ENCODE data around the gene ZDHHC20.

The ZDHHC20 gene

DNA sequence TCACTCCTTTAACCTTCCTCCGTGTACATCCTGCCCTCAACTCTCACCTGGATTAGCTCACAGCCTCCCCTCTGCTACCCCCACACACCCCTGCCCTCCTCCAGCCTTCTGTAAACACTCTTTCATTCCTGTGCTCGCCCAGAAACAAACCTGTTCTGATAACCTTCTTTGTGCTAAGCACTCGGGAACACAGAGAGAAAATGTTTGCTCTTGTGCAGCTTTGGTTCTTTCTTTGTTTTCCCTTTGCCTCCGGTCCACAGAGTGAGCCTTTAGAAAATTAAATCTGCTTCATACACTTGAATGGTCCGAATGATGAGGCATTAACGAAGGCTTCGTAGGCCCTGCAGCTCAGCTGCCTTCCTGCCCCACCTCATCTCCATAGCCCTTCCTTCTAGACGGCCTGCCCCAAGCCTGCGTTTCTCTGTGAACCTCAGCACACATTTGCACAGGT is 6.6 kb upstream of the ZDHHC20 start:
- Histone ChIP-seq H3K9ac (ENCODE audit: low read length) (no peak overlapping the region), H3K9me3 (ENCODE audit: control insufficient read depth, low read depth, low read length) (no peaks in the 10 kb centered on the region), H3K4me3 (ENCODE audit: low read length) (no peak overlapping the region)

DNA sequence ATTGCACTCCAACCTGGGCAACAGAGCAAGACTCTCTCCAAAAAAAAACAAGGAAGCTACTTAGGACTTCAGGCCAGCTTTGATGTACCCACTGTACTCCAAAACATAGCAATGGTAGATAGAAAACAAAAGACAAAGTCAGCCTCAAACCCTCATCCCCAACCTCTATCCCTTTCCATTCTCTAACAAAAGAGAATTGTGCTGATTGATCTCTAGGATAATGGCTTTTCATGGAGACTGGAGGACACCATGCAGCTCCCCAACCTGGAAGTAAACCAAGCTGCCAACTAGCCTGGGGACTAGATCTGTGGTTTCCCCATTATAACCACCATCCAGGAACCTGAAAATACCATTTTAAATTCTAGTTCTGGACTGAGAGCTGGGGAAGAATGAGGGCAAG is 4.3 kb upstream of the ZDHHC20 start:
- peaks cover 5% of the 10 kb centered on the region for H3K4me1 ChIP-seq (ENCODE audit: control insufficient read depth, low read depth, low read length)
- no peaks in the 10 kb centered on the region for H3K36me3 ChIP-seq (ENCODE audit: control insufficient read depth, low read depth, low read length)
- H3K27me3 ChIP-seq (ENCODE audit: control insufficient read depth, insufficient read depth, low read length) = no peaks in the 10 kb centered on the region
- H3K9ac ChIP-seq (ENCODE audit: low read length) = no peak overlapping the region
- H3K9me3 ChIP-seq (ENCODE audit: control insufficient read depth, low read depth, low read length) = no peaks in the 10 kb centered on the region
- H3K27ac ChIP-seq (ENCODE audit: low read length) = no peak overlapping the region
- H3K4me3 ChIP-seq (ENCODE audit: low read length) = no peak overlapping the region

More for the DNA sequence above, 6.6 kb upstream of the ZDHHC20 start:
- no peaks in the 10 kb centered on the region for H3K36me3 ChIP-seq (ENCODE audit: control insufficient read depth, low read depth, low read length)
- H3K4me1 ChIP-seq (ENCODE audit: control insufficient read depth, low read depth, low read length) = peaks cover 5% of the 10 kb centered on the region
- H3K27me3 ChIP-seq (ENCODE audit: control insufficient read depth, insufficient read depth, low read length) = no peaks in the 10 kb centered on the region
- peak overlapping the region; percentile 9 for H3K27ac ChIP-seq (ENCODE audit: low read length)

DNA sequence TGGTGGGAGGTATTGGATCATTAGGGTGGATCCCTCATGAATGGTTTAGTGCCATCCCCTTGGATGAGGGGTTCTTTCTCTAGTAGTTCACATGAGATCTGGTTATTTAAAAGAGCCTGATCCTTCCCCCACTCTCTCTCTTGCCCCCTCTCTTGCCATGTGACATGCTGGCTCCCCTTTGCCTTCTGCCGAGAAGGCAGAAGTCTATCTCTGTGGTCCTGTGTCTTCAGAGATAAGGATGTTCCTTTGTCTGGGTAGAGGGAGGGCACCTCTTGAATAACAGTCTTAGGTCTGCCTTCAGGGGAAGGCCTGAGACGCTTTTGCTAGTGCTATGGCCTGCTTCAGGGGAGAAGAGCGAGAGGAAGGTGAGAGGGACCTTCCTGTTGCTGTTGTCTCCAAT is 2.0 kb upstream of the ZDHHC20 start:
- H3K9me3 ChIP-seq (ENCODE audit: control insufficient read depth, low read depth, low read length) = no peaks in the 10 kb centered on the region
- peaks cover 17% of the 10 kb centered on the region for H3K4me1 ChIP-seq (ENCODE audit: control insufficient read depth, low read depth, low read length)
- H3K36me3 ChIP-seq (ENCODE audit: control insufficient read depth, low read depth, low read length) = no peaks in the 10 kb centered on the region
- no peak overlapping the region for H3K9ac ChIP-seq (ENCODE audit: low read length)
- no peak overlapping the region for H3K4me3 ChIP-seq (ENCODE audit: low read length)
- H3K27me3 ChIP-seq (ENCODE audit: control insufficient read depth, insufficient read depth, low read length) = no peaks in the 10 kb centered on the region
- no peak overlapping the region for H3K27ac ChIP-seq (ENCODE audit: low read length)

DNA sequence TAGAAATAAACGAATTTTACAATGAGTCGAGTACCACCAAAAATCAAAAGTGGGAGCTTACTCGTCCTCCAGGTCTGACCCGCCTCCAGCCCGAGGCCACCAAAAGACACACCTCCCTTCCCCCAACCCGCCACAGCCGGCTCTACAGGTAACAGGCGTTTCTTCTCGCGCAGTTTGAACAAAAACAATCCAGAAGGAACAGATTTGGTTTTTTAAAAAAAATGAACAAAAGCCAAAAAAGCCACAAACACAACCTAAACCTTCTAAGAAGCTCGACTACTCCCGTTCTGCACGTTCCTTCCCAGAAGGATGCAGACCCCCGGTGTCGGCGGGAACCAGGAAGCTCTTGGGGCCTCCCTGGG is 671 bp downstream of the ZDHHC20 start:
- Histone ChIP-seq H3K9ac (ENCODE audit: low read length) (peak overlapping the region; percentile 94), H3K27me3 (ENCODE audit: control insufficient read depth, insufficient read depth, low read length) (no peaks in the 10 kb centered on the region), H3K4me1 (ENCODE audit: control insufficient read depth, low read depth, low read length) (peaks cover 12% of the 10 kb centered on the region), H3K36me3 (ENCODE audit: control insufficient read depth, low read depth, low read length) (no peaks in the 10 kb centered on the region), H3K27ac (ENCODE audit: low read length) (peak overlapping the region; percentile 73), H3K9me3 (ENCODE audit: control insufficient read depth, low read depth, low read length) (no peaks in the 10 kb centered on the region), H3K4me3 (ENCODE audit: low read length) (peak overlapping the region; percentile 98)

DNA sequence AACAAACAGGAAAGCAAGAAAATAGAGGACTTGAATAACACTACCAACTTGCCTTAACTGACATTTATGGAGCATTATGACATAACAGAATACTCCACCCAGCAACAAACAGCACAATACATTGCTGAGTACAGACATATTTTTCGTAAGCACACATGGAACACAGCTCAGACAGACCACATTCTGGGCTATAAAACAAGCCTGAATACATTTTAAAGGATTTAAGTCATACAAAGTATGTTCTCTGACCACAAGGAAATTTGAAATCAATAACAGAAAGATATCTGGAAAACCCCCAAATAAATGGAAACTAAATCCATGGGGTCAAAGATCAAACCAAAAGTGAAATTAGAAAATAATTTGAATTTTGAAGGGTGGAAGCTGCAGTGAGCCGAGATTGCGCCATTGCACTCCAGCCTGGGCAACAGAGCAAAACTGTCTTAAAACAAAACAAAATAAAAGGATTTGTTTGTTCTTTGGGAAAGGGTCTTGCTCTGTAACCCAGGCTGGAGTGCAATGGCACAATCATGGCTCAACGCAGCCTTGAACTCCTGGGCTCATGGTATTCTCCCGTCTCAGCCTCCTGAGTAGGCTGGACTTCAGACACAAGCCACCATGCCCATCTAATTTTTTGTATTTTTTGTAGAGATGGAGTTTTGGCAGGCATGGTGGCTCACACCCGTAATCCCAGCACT is 5.6 kb downstream of the ZDHHC20 start:
- H3K27ac ChIP-seq (ENCODE audit: low read length) = no peak overlapping the region
- H3K9me3 ChIP-seq (ENCODE audit: control insufficient read depth, low read depth, low read length) = no peaks in the 10 kb centered on the region
- no peaks in the 10 kb centered on the region for H3K27me3 ChIP-seq (ENCODE audit: control insufficient read depth, insufficient read depth, low read length)
- H3K4me1 ChIP-seq (ENCODE audit: control insufficient read depth, low read depth, low read length) = peaks cover 12% of the 10 kb centered on the region
- H3K36me3 ChIP-seq (ENCODE audit: control insufficient read depth, low read depth, low read length) = no peaks in the 10 kb centered on the region
- no peak overlapping the region for H3K4me3 ChIP-seq (ENCODE audit: low read length)
- no peak overlapping the region for H3K9ac ChIP-seq (ENCODE audit: low read length)

DNA sequence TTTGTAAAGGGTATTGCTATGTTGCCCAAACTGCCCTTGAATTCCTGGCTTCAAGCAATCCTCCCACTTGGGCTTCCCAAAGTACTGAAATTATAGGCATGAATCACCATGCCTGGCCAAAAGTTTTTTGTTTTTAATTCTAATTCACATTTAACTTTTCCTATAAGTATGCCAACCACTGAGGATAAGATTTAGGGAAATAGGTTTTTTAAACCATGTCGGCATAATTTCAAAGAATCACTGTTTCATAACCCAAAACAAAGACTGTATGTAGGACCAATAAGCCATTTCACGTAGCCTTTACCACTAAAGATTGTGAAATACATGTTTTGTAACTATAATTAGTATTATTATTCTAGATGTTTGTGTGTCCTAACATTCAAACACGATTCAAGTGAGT is 8.2 kb downstream of the ZDHHC20 start:
- Histone ChIP-seq H3K4me3 (ENCODE audit: low read length) (no peak overlapping the region), H3K9ac (ENCODE audit: low read length) (no peak overlapping the region), H3K27me3 (ENCODE audit: control insufficient read depth, insufficient read depth, low read length) (no peaks in the 10 kb centered on the region), H3K4me1 (ENCODE audit: control insufficient read depth, low read depth, low read length) (no peaks in the 10 kb centered on the region), H3K36me3 (ENCODE audit: control insufficient read depth, low read depth, low read length) (no peaks in the 10 kb centered on the region), H3K27ac (ENCODE audit: low read length) (no peak overlapping the region), H3K9me3 (ENCODE audit: control insufficient read depth, low read depth, low read length) (no peaks in the 10 kb centered on the region)

DNA sequence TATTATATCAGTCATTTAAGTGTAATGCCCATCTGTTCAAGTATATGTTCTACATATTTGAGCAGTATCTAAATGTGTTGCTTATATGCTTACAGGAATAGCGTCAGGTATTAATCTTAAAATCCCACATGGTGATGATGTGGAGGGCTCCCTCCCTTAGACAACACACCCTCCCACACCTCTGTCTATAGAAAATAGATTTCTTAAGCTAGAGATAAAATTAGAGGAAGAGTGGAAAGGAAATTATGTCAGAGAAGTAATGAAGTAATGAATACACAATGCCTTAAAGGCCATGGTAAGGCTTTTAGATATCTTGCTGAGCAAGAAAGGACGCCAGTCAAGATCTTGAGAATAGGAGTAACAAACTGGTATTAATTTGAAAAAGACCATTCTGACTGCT is 12.4 kb downstream of the ZDHHC20 start:
- H3K27me3 ChIP-seq (ENCODE audit: control insufficient read depth, insufficient read depth, low read length) = no peaks in the 10 kb centered on the region
- H3K9ac ChIP-seq (ENCODE audit: low read length) = no peak overlapping the region
- no peaks in the 10 kb centered on the region for H3K9me3 ChIP-seq (ENCODE audit: control insufficient read depth, low read depth, low read length)
- H3K27ac ChIP-seq (ENCODE audit: low read length) = no peak overlapping the region
- no peak overlapping the region for H3K4me3 ChIP-seq (ENCODE audit: low read length)
- H3K4me1 ChIP-seq (ENCODE audit: control insufficient read depth, low read depth, low read length) = no peaks in the 10 kb centered on the region
- no peaks in the 10 kb centered on the region for H3K36me3 ChIP-seq (ENCODE audit: control insufficient read depth, low read depth, low read length)

DNA sequence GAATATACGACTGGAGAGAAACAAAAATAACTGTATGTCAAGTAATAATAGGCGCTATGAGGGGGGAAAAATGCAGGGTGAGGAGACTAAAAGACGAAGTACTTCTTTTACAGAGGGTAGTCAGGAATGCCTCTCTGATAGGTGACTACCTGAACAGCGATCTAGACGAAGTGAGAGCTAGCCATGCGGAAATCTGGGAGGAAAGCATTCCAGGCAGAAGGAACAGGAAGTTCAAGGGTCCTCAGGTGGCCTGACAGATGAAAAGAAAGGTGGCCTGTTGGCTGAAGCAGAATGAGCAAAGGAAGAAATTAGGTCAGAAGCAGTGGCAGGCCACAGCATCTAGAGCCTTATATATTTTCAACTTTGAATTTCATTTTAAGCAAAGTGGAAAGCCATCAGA is 13.3 kb downstream of the ZDHHC20 start:
- H3K4me1 ChIP-seq (ENCODE audit: control insufficient read depth, low read depth, low read length) = no peaks in the 10 kb centered on the region
- H3K27ac ChIP-seq (ENCODE audit: low read length) = no peak overlapping the region
- no peaks in the 10 kb centered on the region for H3K36me3 ChIP-seq (ENCODE audit: control insufficient read depth, low read depth, low read length)
- H3K27me3 ChIP-seq (ENCODE audit: control insufficient read depth, insufficient read depth, low read length) = no peaks in the 10 kb centered on the region
- H3K9ac ChIP-seq (ENCODE audit: low read length) = no peak overlapping the region
- H3K4me3 ChIP-seq (ENCODE audit: low read length) = no peak overlapping the region
- no peaks in the 10 kb centered on the region for H3K9me3 ChIP-seq (ENCODE audit: control insufficient read depth, low read depth, low read length)

DNA sequence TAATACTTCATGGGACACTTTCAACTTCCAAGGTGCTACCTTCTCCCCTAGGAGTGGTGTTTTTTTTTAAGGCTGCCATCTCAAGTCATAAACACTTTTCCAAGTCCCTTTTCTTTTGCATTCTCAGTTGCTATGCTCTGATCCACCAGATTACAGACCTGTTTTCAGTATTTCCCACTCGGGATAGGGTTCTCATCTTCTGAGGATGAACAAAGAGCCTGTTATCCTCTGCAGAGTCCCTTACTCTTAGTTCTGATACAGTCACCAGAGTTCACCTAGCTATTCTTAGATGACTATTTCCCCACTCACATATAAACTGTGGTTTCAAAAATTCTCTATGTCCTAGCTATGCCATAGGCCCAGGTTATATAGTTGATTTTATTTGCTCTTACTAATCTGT is 15.9 kb downstream of the ZDHHC20 start:
- Histone ChIP-seq H3K4me1 (ENCODE audit: control insufficient read depth, low read depth, low read length) (no peaks in the 10 kb centered on the region), H3K36me3 (ENCODE audit: control insufficient read depth, low read depth, low read length) (no peaks in the 10 kb centered on the region), H3K4me3 (ENCODE audit: low read length) (no peak overlapping the region), H3K9me3 (ENCODE audit: control insufficient read depth, low read depth, low read length) (peaks cover 2% of the 10 kb centered on the region), H3K9ac (ENCODE audit: low read length) (no peak overlapping the region), H3K27ac (ENCODE audit: low read length) (no peak overlapping the region), H3K27me3 (ENCODE audit: control insufficient read depth, insufficient read depth, low read length) (no peaks in the 10 kb centered on the region)

DNA sequence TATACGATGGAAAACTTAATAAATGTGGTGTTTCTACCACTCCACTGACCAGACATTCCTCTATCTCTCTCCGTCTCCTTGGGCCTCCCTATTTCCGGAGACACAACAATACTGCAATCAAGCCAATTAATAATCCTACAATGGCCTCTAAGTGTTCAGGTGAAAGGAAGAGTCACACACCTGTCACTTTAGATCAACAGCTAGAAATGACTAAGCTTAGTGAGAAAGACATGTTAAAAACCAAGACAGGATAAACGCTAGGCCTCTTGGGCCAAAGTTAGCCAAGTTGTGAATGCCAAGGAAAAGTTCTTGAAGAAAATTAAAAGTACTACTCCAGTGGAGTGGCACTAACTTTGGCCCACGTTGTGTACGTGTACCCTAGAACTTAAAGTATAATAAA is 22.5 kb downstream of the ZDHHC20 start:
- Histone ChIP-seq H3K36me3 (ENCODE audit: control insufficient read depth, low read depth, low read length) (no peaks in the 10 kb centered on the region), H3K9ac (ENCODE audit: low read length) (no peak overlapping the region), H3K9me3 (ENCODE audit: control insufficient read depth, low read depth, low read length) (peaks cover 8% of the 10 kb centered on the region), H3K27ac (ENCODE audit: low read length) (no peak overlapping the region), H3K4me1 (ENCODE audit: control insufficient read depth, low read depth, low read length) (no peaks in the 10 kb centered on the region), H3K4me3 (ENCODE audit: low read length) (no peak overlapping the region), H3K27me3 (ENCODE audit: control insufficient read depth, insufficient read depth, low read length) (no peaks in the 10 kb centered on the region)

DNA sequence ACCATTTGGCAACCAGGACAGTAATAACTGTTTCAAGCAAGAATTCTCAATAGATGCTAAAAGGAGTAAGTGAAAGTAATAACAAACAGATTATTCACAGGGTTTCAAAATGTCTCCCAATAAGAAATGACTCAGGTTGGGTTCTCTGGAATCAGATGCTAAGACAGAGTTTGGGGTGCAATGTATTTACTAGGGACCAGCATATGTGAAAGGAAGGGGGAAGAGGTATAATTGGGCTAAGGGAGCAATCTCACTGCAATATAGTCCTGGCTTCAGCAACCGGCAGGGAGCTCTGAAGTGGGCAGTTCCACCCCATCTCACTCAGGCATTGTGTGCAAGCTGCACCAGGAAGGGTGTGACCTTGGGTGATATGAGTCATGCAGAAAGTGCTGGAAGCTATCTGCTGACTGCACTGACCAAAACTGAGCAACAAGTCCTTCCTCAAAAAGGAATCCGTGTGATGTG is 23.4 kb downstream of the ZDHHC20 start:
- H3K36me3 ChIP-seq (ENCODE audit: control insufficient read depth, low read depth, low read length) = no peaks in the 10 kb centered on the region

DNA sequence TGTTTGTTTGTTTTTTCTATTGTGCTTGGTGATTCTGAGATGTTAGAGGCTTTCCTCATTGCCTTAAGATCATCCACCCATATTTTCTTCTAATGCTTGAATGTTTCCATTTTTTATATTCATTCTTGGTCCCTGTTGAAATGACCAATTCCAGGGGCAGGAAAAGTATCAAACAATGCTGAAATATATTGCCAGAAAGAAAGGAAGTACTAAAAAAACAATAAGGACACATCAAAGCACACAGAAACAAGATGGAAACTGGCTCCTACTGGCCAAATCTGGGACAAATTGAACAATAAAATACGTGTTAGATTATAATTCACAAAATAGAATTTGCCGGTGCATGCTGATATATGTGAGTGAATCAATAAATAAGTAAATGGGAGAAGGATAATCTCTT is 23.9 kb downstream of the ZDHHC20 start:
- H3K4me1 ChIP-seq (ENCODE audit: control insufficient read depth, low read depth, low read length) = no peaks in the 10 kb centered on the region
- H3K27ac ChIP-seq (ENCODE audit: low read length) = no peak overlapping the region
- peaks cover 8% of the 10 kb centered on the region for H3K9me3 ChIP-seq (ENCODE audit: control insufficient read depth, low read depth, low read length)
- no peaks in the 10 kb centered on the region for H3K36me3 ChIP-seq (ENCODE audit: control insufficient read depth, low read depth, low read length)
- no peak overlapping the region for H3K9ac ChIP-seq (ENCODE audit: low read length)
- no peaks in the 10 kb centered on the region for H3K27me3 ChIP-seq (ENCODE audit: control insufficient read depth, insufficient read depth, low read length)
- H3K4me3 ChIP-seq (ENCODE audit: low read length) = no peak overlapping the region

More for the DNA sequence above, 23.4 kb downstream of the ZDHHC20 start:
- Histone ChIP-seq H3K4me3 (ENCODE audit: low read length) (no peak overlapping the region), H3K9ac (ENCODE audit: low read length) (no peak overlapping the region), H3K27me3 (ENCODE audit: control insufficient read depth, insufficient read depth, low read length) (no peaks in the 10 kb centered on the region), H3K27ac (ENCODE audit: low read length) (no peak overlapping the region), H3K4me1 (ENCODE audit: control insufficient read depth, low read depth, low read length) (no peaks in the 10 kb centered on the region), H3K9me3 (ENCODE audit: control insufficient read depth, low read depth, low read length) (peaks cover 8% of the 10 kb centered on the region)

Data from iPS-18a (cell line).